Measurements from ENCODE around the gene CWF19L1. TPM values are rescaled to one million over a fixed set of nuclear protein-coding genes. Genes with fewer than 3 reads are reported as not detected.

The CWF19L1 gene
- total RNA-seq, 1 experiment from 2014 or later = 28.1 TPM

GRCh38 chr10:100315615-100316014 is 48.2 kb upstream of the CWF19L1 start (continued):
- no peak for TF ChIP-seq TEAD1 (CRISPR knock-in tag; IDR thresholded peaks at IDR 0.05)
- no peak for TF ChIP-seq ATF6 (CRISPR knock-in tag; IDR thresholded peaks at IDR 0.05)
- no peak for TF ChIP-seq TCF7 (CRISPR knock-in tag; IDR thresholded peaks at IDR 0.05; ENCODE audit: low read depth)

GRCh38 chr10:100311298-100311697 is 43.9 kb upstream of the CWF19L1 start:
- Mint-ChIP-seq H3K4me1 (peaks cover 5% of the 10 kb centered on the region), H3K27me3 (ENCODE audit: low read depth) (peaks cover 28% of the 10 kb centered on the region), H3K27ac (no peak overlapping the region), H3K9me3 (no peaks in the 10 kb centered on the region), H3K4me3 (no peak overlapping the region), H3K36me3 (no peaks in the 10 kb centered on the region)
- DNase-seq (ENCODE audit: low spot score) (no peak), ATAC-seq (no peak)
- TF ChIP-seq ZNF425 (CRISPR knock-in tag; conservative IDR thresholded peaks at IDR 0.05) = no peak
- TF ChIP-seq ATF3 (CRISPR knock-in tag; conservative IDR thresholded peaks at IDR 0.05) = no peak
- no peak for TF ChIP-seq GABPB1 (CRISPR knock-in tag; IDR thresholded peaks at IDR 0.05)
- TF ChIP-seq CREM (CRISPR knock-in tag; IDR thresholded peaks at IDR 0.05) = no peak
- no peak for TF ChIP-seq GTF2I (CRISPR knock-in tag; conservative IDR thresholded peaks at IDR 0.05)
- no peak for TF ChIP-seq ZMAT4 (CRISPR knock-in tag; IDR thresholded peaks at IDR 0.05)
- TF ChIP-seq PREB (CRISPR knock-in tag; IDR thresholded peaks at IDR 0.05; ENCODE audit: borderline replicate concordance) = no peak
- no peak for TF ChIP-seq TEAD1 (CRISPR knock-in tag; IDR thresholded peaks at IDR 0.05)
- TF ChIP-seq ERG (CRISPR knock-in tag; IDR thresholded peaks at IDR 0.05) = no peak
- TF ChIP-seq ZNF263 (CRISPR knock-in tag; IDR thresholded peaks at IDR 0.05; ENCODE audit: low read depth) = no peak
- TF ChIP-seq PRDM15 (CRISPR knock-in tag; IDR thresholded peaks at IDR 0.05) = no peak
- TF ChIP-seq ZNF232 (CRISPR knock-in tag; IDR thresholded peaks at IDR 0.05) = no peak
- ChIA-PET CTCF (no interaction called here), POLR2A (no interaction called here)
